Medulla oblongata (tissue), 1 donor: ENCODE measurements around the gene MED1.
A peak's percentile ranks its signal among the peaks of the same experiment; 100 is the strongest.

Experiments used
- DNase-seq: peaks from one replicate; pipeline ENCODE4 v3.0.0-alpha.2; 2015; ENCODE audit errors: extremely low spot score

MED1 gene

DNA sequence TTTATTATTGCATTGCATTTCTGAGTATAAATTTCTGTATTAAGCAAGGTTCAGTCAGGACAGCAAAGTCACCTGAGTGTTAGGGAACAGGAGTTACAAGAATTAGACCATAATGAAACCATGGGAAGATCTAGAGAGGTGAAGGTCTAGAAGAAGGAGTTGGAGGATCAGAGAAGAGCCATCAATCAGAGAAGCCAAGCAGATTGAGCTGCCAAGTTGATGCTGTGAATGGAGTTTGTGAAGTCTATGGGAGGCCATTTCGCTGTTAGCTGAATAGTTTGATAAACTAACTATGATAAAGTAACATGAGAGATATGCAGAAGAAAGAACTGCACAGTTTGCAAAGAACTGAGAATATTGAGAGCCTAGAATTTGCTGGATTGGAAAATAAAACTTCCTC lies 90.0 kb downstream of the MED1 start:
- DNase-seq: no peak

- DNase-seq: peak; percentile 74
Measured at GRCh38 chr17:39360537-39360936, 90.5 kb downstream of the MED1 start.

GRCh38 chr17:39359994-39360393 lies 91.1 kb downstream of the MED1 start:
- no peak for DNase-seq

DNA sequence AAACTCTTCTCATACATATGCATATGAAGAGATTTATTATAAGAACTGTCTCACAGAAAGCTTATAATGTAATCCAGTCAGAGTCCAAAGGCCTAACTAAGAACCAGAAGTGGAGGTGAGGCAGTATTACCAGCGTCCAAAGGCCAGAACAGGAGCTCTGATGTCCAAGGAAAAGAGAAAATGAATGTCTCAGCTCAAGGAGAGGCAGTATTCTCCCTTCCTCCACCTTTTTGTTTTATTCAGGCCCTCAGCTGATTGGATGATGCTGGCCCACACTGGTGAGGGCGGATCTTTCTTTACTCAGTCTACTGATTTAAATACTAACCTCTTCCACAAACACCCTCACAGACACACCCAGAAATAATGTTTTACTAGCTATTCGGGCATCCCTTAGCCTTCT lies 93.1 kb downstream of the MED1 start:
- no peak for DNase-seq

GRCh38 chr17:39357488-39357887 lies 93.6 kb downstream of the MED1 start:
- no peak for DNase-seq
